HG03066 (cell line): ENCODE data around the gene LIMS1.

Experiments used
- ATAC-seq: cut with Tn5 transposase; IDR thresholded peaks from one replicate; pipeline ENCODE4 v1.9.1; 2021; ENCODE audit warnings: low read depth; ENCODE audit not compliant: unreplicated experiment

Gene LIMS1

GRCh38 chr2:108612514-108613183 lies 78.4 kb downstream of the LIMS1 start:
- peak; percentile 79 for ATAC-seq

- ATAC-seq = no peak
Observed at GRCh38 chr2:108613261-108614042, 79.2 kb downstream of the LIMS1 start.

- ATAC-seq = no peak
Observed at GRCh38 chr2:108614043-108614545, 79.8 kb downstream of the LIMS1 start.

- ATAC-seq = no peak
Observed at GRCh38 chr2:108614659-108615058, 80.4 kb downstream of the LIMS1 start.

GRCh38 chr2:108615480-108616090 lies 81.3 kb downstream of the LIMS1 start:
- no peak for ATAC-seq

GRCh38 chr2:108616318-108616717 lies 82.0 kb downstream of the LIMS1 start:
- ATAC-seq = no peak

GRCh38 chr2:108616751-108617161 lies 82.5 kb downstream of the LIMS1 start:
- ATAC-seq = no peak

- ATAC-seq = no peak
Observed at GRCh38 chr2:108617617-108618016, 83.3 kb downstream of the LIMS1 start.

- ATAC-seq = no peak
Observed at GRCh38 chr2:108619925-108620620, 85.8 kb downstream of the LIMS1 start.

- ATAC-seq = no peak
Observed at GRCh38 chr2:108620656-108621055, 86.4 kb downstream of the LIMS1 start.

GRCh38 chr2:108621087-108621559 lies 86.9 kb downstream of the LIMS1 start:
- peak; percentile 99 for ATAC-seq

GRCh38 chr2:108621687-108622681 lies 87.7 kb downstream of the LIMS1 start:
- no peak for ATAC-seq

GRCh38 chr2:108623616-108624015 lies 89.3 kb downstream of the LIMS1 start:
- ATAC-seq = no peak

GRCh38 chr2:108625186-108625827 lies 91.0 kb downstream of the LIMS1 start:
- no peak for ATAC-seq

- ATAC-seq = no peak
Observed at GRCh38 chr2:108625828-108626195, 91.5 kb downstream of the LIMS1 start.

GRCh38 chr2:108626995-108627394 lies 92.7 kb downstream of the LIMS1 start:
- ATAC-seq = no peak

- no peak for ATAC-seq
Observed at GRCh38 chr2:108627911-108628567, 93.8 kb downstream of the LIMS1 start.

- ATAC-seq = no peak
Observed at GRCh38 chr2:108628936-108629335, 94.7 kb downstream of the LIMS1 start.

- ATAC-seq = peak; percentile 82
Observed at GRCh38 chr2:108629417-108629816, 95.1 kb downstream of the LIMS1 start.
